ENCODE data around the gene ADARB1. TPM values are rescaled to one million over a fixed set of nuclear protein-coding genes. Genes with fewer than 3 reads are reported as not detected.

ADARB1 gene
- total RNA-seq, 1 donor from 2014 or later: 25.8 TPM

DNA sequence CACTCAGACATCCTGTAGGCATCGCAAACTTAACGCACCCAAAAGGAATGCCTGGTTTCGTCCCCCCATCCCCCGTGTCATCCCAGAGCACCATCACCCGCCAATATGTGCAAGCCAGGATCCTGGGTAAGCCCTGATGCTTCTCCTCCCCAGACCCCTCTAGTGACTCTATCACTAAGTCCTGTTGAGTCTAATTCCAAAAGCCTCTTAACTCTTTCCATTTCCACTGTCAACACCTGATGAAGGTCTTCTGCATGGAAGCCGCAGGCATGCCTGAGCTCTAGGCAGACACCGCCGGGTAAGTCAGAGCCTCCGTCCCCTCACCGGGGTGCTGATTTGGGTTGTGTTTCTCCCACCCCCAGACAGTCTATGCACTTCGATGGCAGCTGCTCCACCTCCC, 5.3 kb upstream of the ADARB1 start:
- H3K4me3 Mint-ChIP-seq (ENCODE audit: unreplicated experiment): no peak overlapping the region
- H3K9me3 Mint-ChIP-seq (ENCODE audit: unreplicated experiment): no peaks in the 10 kb centered on the region
- no peak overlapping the region for H2AFZ ChIP-seq (ENCODE audit: low read depth, low read length)
- no peaks in the 10 kb centered on the region for H3K36me3 ChIP-seq (ENCODE audit: insufficient read depth, low read length)
- no peaks in the 10 kb centered on the region for H3K9me3 ChIP-seq (ENCODE audit: insufficient read depth, low read depth, low read length)
- no peaks in the 10 kb centered on the region for H3K36me3 Mint-ChIP-seq (ENCODE audit: low read depth, unreplicated experiment)
- peaks cover 11% of the 10 kb centered on the region for H3K4me1 Mint-ChIP-seq (ENCODE audit: low read depth, unreplicated experiment)
- no peak overlapping the region for H3K4me3 ChIP-seq (ENCODE audit: insufficient read depth, low read depth, low read length)
- no peak for TF ChIP-seq EZH2 (IDR thresholded peaks at IDR 0.05; ENCODE audit: insufficient read depth, low read length)
- TF ChIP-seq, protein P1, sequence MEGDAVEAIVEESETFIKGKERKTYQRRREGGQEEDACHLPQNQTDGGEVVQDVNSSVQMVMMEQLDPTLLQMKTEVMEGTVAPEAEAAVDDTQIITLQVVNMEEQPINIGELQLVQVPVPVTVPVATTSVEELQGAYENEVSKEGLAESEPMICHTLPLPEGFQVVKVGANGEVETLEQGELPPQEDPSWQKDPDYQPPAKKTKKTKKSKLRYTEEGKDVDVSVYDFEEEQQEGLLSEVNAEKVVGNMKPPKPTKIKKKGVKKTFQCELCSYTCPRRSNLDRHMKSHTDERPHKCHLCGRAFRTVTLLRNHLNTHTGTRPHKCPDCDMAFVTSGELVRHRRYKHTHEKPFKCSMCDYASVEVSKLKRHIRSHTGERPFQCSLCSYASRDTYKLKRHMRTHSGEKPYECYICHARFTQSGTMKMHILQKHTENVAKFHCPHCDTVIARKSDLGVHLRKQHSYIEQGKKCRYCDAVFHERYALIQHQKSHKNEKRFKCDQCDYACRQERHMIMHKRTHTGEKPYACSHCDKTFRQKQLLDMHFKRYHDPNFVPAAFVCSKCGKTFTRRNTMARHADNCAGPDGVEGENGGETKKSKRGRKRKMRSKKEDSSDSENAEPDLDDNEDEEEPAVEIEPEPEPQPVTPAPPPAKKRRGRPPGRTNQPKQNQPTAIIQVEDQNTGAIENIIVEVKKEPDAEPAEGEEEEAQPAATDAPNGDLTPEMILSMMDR (IDR thresholded peaks at IDR 0.05; ENCODE audit: insufficient read depth, low read depth, low read length): no peak
- no peak overlapping the region for H3K4me2 ChIP-seq (ENCODE audit: low read length)
- H3K9ac ChIP-seq (ENCODE audit: low read length): no peak overlapping the region
- H3K27ac Mint-ChIP-seq (ENCODE audit: unreplicated experiment): no peak overlapping the region
- FAIRE-seq: no peak
- no peak for DNase-seq (ENCODE audit: low read depth)
- no peaks in the 10 kb centered on the region for H3K79me2 ChIP-seq (ENCODE audit: insufficient read depth, low read length)
- H4K20me1 ChIP-seq (ENCODE audit: insufficient read depth, low read length): no peaks in the 10 kb centered on the region
- H3K27me3 Mint-ChIP-seq (ENCODE audit: low read depth, unreplicated experiment): peaks cover 3% of the 10 kb centered on the region
- H3K27me3 ChIP-seq (ENCODE audit: insufficient read depth, low read length): no peaks in the 10 kb centered on the region
- H3K4me1 ChIP-seq (ENCODE audit: insufficient read depth, low read length): peaks cover 2% of the 10 kb centered on the region
- no peak overlapping the region for H3K27ac ChIP-seq (ENCODE audit: low read depth, low read length)

DNA sequence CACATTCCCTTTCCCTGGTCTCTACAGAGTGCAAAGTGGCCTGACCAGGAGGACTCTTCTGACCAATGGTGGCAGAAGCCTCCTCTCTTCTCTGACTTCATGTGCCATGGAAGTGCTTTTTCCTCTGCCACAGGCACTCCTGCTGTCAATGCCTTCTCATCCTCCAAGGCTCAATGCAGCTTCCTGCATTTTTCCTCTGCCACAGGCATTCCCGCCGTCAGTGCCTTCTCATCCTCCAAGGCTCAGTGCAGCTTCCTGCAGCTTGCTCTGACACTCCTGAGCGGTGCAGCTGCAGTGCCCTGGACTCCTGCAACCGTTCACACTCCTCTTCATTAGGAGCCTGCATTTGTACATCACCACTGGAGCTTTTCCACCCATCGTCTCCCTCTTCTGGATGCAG, 4.7 kb upstream of the ADARB1 start:
- Mint-ChIP-seq H3K9me3 (ENCODE audit: unreplicated experiment) (no peaks in the 10 kb centered on the region), H3K36me3 (ENCODE audit: low read depth, unreplicated experiment) (no peaks in the 10 kb centered on the region), H3K4me3 (ENCODE audit: unreplicated experiment) (no peak overlapping the region), H3K27me3 (ENCODE audit: low read depth, unreplicated experiment) (peaks cover 3% of the 10 kb centered on the region), H3K4me1 (ENCODE audit: low read depth, unreplicated experiment) (peaks cover 7% of the 10 kb centered on the region), H3K27ac (ENCODE audit: unreplicated experiment) (no peak overlapping the region)
- Histone ChIP-seq H3K4me3 (ENCODE audit: insufficient read depth, low read depth, low read length) (no peak overlapping the region), H3K27me3 (ENCODE audit: insufficient read depth, low read length) (no peaks in the 10 kb centered on the region), H3K9ac (ENCODE audit: low read length) (no peak overlapping the region), H3K9me3 (ENCODE audit: insufficient read depth, low read depth, low read length) (no peaks in the 10 kb centered on the region), H3K4me1 (ENCODE audit: insufficient read depth, low read length) (peaks cover 2% of the 10 kb centered on the region), H4K20me1 (ENCODE audit: insufficient read depth, low read length) (no peaks in the 10 kb centered on the region), H3K27ac (ENCODE audit: low read depth, low read length) (no peak overlapping the region), H2AFZ (ENCODE audit: low read depth, low read length) (no peak overlapping the region), H3K36me3 (ENCODE audit: insufficient read depth, low read length) (no peaks in the 10 kb centered on the region), H3K4me2 (ENCODE audit: low read length) (no peak overlapping the region), H3K79me2 (ENCODE audit: insufficient read depth, low read length) (no peaks in the 10 kb centered on the region)
- DNase-seq (ENCODE audit: low read depth) (no peak), FAIRE-seq (no peak)
- no peak for TF ChIP-seq EZH2 (IDR thresholded peaks at IDR 0.05; ENCODE audit: insufficient read depth, low read length)
- TF ChIP-seq, protein P1 (IDR thresholded peaks at IDR 0.05; ENCODE audit: insufficient read depth, low read depth, low read length): no peak

- Histone ChIP-seq H4K20me1 (ENCODE audit: insufficient read depth, low read length) (peaks cover 9% of the 10 kb centered on the region), H3K27me3 (ENCODE audit: insufficient read depth, low read length) (no peaks in the 10 kb centered on the region), H3K9me3 (ENCODE audit: insufficient read depth, low read depth, low read length) (no peaks in the 10 kb centered on the region), H3K27ac (ENCODE audit: low read depth, low read length) (no peak overlapping the region), H3K36me3 (ENCODE audit: insufficient read depth, low read length) (no peaks in the 10 kb centered on the region), H3K4me3 (ENCODE audit: insufficient read depth, low read depth, low read length) (no peak overlapping the region), H3K4me1 (ENCODE audit: insufficient read depth, low read length) (peaks cover 2% of the 10 kb centered on the region), H3K9ac (ENCODE audit: low read length) (no peak overlapping the region), H3K79me2 (ENCODE audit: insufficient read depth, low read length) (peaks cover 14% of the 10 kb centered on the region), H3K4me2 (ENCODE audit: low read length) (no peak overlapping the region), H2AFZ (ENCODE audit: low read depth, low read length) (no peak overlapping the region)
- Mint-ChIP-seq H3K27me3 (ENCODE audit: low read depth, unreplicated experiment) (peaks cover 3% of the 10 kb centered on the region), H3K36me3 (ENCODE audit: low read depth, unreplicated experiment) (peaks cover 2% of the 10 kb centered on the region), H3K27ac (ENCODE audit: unreplicated experiment) (peak overlapping the region; percentile 58), H3K9me3 (ENCODE audit: unreplicated experiment) (no peaks in the 10 kb centered on the region), H3K4me1 (ENCODE audit: low read depth, unreplicated experiment) (peaks cover 10% of the 10 kb centered on the region), H3K4me3 (ENCODE audit: unreplicated experiment) (no peak overlapping the region)
- FAIRE-seq (no peak), DNase-seq (ENCODE audit: low read depth) (no peak)
- no peak for TF ChIP-seq EZH2 (IDR thresholded peaks at IDR 0.05; ENCODE audit: insufficient read depth, low read length)
- TF ChIP-seq, protein P1 (IDR thresholded peaks at IDR 0.05; ENCODE audit: insufficient read depth, low read depth, low read length): no peak
These were observed 3.1 kb upstream of the ADARB1 start for GRCh38 chr21:45071078-45071873.

Measured in astrocyte (in vitro differentiated cells and primary cell).